Stimulated activated CD8-positive, alpha-beta memory T cell treated with anti-CD3 and anti-CD28 coated beads, Interleukin-2, amount 100 ng/mL, for 1 hour (primary cell): ENCODE measurements around the gene TMBIM1.

Experiments
- DNase-seq, 2 donors: peaks; one replicate each; pipeline ENCODE4 v3.0.0-alpha.2; 2020; ENCODE audit warnings: low read depth in 2 of 2

The TMBIM1 gene

GRCh38 chr2:218272531-218273212 lies 19.6 kb downstream of the TMBIM1 start:
- DNase-seq = peak; percentile 60 to 71

- DNase-seq = no peak
These were observed 20.3 kb downstream of the TMBIM1 start for GRCh38 chr2:218271865-218272530.

DNA sequence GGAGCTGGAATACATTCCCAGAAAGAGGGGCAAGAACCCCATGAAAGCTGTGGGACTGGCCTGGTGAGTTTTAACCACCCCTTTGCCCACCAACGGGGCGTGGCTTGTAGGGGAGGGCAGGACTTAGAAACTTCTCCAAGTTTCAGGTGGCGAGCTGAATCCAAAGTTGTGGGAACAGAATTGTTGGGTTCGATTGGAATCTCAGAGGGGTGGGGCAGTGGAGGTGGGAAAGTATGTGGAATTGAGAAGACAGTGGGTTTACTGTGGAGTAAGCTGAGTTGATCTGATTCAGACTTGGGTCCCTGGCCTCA lies 20.9 kb downstream of the TMBIM1 start:
- no peak for DNase-seq

GRCh38 chr2:218270721-218271486 lies 21.4 kb downstream of the TMBIM1 start:
- no peak for DNase-seq

DNA sequence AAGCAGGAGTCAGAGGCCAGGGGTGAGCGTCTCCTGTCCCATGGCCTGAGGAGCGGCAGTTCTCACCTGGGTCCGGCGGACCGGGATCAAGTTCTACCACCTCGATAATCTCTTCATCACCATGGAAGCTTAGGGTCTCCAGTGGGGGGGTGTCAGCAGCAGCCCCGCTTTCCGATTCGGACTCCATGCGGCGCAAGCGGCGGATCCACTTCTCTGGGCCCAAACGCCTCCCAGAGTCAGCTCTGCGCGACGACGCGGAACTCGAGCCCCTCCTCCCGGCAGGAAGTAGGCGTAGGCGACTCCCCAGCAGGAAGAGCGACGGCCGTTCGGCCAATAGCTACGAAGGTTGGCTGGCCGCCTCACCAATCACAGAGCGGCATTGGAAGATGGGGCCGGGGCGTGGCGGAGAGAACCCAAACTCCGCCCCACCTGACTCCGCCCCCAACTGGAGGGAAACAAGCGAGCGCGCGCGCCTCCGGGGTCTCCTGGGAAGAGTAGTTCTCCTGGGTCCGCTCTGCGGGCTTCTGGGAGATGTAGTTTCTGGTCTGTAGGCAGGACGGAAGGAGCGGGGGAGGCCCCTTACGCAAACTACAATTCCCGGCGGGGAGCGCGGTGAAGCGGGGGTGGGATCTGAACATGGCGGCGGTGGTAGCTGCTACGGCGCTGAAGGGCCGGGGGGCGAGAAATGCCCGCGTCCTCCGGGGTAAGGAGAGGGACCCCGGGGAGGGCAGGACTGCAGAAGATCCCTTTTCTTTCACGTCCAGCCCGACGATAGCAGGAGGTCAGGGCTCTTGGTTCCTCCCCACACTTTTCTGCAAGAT lies 22.2 kb downstream of the TMBIM1 start, which contains the start of the genes AAMP and PNKD:
Gene AAMP, minus strand, starts transcription at position 238 of the 821 bp plus-strand sequence. Its CDS starts 51 bp downstream, at position 187.
Gene PNKD, plus strand, starts transcription at position 620 of the 821 bp plus-strand sequence. Its CDS starts 17 bp downstream, at position 637.
- DNase-seq = peak; percentile 100

DNA sequence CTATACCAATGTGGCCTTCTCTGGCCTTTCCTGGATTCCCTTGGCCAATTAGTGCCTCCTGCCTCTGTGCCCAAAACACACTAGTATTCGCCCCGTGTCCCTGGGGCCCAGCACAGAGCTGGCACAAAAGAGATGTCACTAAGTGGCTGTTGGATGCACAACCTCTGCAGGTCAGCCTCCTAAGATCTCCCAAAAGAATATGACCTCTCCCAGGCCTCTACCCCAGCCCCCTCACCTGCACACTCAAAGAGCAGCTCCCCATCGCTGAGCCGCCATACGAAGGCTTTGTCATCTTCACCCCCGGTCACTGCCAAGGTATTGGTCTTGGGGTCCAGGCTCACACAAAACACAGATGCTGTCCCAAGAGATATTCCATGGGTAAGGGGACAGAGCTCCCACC lies 25.0 kb downstream of the TMBIM1 start:
- DNase-seq = no peak

DNA sequence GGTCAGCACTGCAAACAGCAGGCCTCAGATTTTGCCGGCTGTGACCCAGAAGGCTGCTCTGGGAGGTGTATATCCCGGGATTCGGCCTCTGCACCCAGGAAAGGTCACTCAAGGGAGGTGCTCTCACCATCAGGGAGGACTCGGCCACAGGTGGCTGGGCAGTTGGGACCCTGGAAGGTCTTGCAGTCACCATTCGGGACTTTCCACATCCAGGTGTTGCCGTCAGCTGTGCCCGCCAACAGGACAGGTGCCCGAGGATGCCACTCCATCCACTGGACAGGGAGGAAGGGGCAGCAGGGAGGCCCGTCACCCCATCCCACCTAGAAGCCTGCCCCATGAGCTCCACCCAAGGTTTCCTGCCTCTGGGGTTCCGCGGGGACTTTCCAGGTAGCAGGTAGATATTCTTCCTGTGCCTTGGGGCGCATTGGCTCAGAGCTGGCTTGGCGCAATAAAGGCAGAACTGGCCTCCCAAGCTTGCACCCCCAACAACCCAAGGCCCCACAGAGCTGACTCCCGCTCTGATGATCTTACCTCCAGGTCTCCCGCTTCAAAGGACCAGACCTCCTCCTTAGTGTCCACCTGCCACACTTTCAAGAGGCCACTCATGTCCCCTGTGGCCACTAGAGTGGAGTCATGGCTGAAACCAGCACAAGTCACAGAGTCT lies 25.9 kb downstream of the TMBIM1 start:
- DNase-seq = no peak

GRCh38 chr2:218265626-218266025 lies 26.7 kb downstream of the TMBIM1 start:
- no peak for DNase-seq

GRCh38 chr2:218264773-218265561 lies 27.3 kb downstream of the TMBIM1 start:
- DNase-seq = no peak

DNA sequence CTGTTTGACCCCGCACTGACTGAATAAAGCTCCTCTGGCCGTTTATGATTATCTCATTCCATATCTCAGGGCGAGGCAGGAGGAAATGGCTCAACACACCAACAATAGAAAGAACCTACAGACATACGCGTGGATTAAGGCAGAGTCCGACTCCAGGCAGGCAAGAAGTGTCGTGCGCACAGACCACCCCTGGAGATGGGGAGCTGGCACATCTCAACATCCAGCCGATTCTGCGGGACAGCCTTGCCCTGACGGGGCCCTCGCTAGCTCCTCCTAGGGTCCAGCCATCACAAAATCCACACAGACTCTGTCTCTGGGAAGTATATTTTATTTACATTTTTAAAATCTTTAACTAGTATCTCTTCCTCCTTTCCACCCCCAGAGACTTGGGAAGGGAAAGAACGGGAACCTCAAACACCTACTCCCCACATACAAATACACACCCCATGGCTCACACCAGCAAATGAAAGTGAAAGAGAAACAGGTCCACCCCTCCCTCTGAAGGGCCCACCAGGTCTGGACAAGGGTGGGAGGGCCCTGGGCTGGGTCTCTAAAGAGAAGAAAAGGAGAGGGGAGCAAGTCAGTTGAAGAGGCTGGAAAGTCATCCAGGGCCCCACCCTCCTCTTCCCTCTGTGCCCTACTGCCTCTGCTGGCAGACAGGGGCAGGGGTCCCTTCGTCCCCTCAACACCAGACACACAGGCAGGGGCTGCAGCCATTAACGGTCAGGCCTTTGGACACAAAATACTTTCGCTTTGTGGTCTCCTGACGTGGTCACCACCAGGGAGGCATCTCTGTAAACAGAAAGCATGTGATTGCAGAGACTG lies 28.3 kb downstream of the TMBIM1 start:
- no peak for DNase-seq

GRCh38 chr2:218262631-218263586 lies 29.4 kb downstream of the TMBIM1 start:
- no peak for DNase-seq

GRCh38 chr2:218262237-218262600 lies 30.1 kb downstream of the TMBIM1 start:
- no peak for DNase-seq

- DNase-seq = no peak
These were observed 30.7 kb downstream of the TMBIM1 start for GRCh38 chr2:218261423-218262236.

DNA sequence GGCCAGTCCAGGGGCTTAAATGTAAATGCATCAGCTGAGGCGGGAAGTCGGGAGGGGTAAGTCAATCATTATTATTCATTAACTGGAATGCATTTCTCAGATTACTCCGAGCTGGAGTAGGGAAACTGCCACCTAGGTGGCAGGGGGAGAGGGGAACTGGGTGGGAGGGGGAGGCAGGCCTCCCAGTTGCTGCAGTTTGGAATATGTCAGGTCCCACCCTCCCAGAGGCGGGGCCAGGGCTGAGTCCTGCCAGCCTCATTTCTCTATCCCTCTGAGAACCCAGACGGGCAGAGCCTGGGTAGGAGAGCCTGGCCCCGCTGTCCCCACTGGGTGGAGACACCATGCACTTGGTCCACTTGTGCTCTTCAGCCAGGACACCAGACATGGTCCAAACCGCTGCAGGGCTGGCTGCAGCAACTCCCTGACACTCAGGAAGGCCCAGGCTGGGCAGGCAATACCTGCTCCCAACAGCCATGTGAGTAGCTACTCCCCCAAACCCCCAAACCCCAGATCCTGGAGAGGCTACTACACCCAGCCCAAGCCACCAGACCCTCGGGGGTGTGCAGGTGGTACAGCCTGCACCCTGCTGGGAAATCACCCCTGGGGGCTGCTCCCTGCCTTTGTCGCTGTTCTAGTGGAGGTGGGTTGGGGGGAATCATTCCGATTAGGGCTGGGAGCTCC lies 31.4 kb downstream of the TMBIM1 start, which contains the start of gene GPBAR1:
Gene GPBAR1, plus strand, starts transcription at position 274 of the 681 bp plus-strand sequence. CDS start 1,710 bp downstream, outside the sequence.
- DNase-seq = no peak

GRCh38 chr2:218260166-218260565 lies 32.1 kb downstream of the TMBIM1 start:
- DNase-seq = no peak

- DNase-seq = no peak
These were observed 33.0 kb downstream of the TMBIM1 start for GRCh38 chr2:218259099-218259961.
